ENCODE data around the gene CAMP. TPM values are rescaled to one million over a fixed set of nuclear protein-coding genes. Genes with fewer than 3 reads are reported as not detected.

CAMP gene
- total RNA-seq, 1 experiment from 2014 or later = not detected

DNA sequence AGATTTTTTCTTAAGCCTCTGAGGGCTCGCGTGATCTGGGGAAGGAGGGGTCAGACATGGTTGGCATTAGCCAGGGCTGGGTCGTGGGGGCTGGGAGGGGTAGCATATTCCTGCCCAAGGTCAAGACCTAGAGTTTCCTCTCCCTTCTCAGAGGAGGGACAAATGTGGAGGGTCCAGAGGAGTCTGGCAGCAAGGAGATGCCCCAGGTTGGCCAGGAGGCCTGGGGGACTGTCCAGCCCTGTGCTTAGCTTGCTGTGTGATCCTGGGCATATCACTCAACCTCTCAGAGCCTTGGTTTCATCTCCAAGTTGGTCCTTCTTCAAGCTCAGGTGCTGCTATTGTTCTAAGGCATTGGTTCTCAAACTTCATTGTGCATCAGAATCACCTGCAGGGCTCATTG lies 9.1 kb upstream of the CAMP start:
- DNase-seq (ENCODE audit: low read depth) = no peak

DNA sequence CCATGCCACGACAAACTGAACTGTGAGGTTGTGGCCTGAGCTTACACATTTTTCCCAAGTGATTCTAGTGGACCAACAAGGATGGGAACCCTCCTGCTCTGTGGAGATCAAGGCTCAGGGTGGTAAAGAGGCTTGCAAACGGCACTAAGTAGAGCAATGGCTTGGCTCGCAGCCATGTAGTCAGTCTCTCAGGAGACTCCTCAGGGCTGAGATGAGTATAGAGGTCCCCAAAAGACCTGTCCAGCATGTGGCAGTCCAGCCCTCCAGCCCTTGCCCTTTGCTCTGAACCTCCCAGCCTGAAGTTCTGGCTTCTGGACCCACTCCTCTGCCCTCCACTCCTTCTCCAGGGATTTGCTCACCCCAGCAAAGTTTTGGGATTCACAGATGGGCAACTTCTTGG lies 8.3 kb upstream of the CAMP start:
- no peak for DNase-seq (ENCODE audit: low read depth)

- DNase-seq (ENCODE audit: low read depth) = no peak
Measured at GRCh38 chr3:48215466-48215865, 7.8 kb upstream of the CAMP start.

- no peak for DNase-seq (ENCODE audit: low read depth)
Measured at GRCh38 chr3:48215876-48216275, 7.4 kb upstream of the CAMP start.

- DNase-seq (ENCODE audit: low read depth) = no peak
Measured at GRCh38 chr3:48217449-48217848, 5.8 kb upstream of the CAMP start.

DNA sequence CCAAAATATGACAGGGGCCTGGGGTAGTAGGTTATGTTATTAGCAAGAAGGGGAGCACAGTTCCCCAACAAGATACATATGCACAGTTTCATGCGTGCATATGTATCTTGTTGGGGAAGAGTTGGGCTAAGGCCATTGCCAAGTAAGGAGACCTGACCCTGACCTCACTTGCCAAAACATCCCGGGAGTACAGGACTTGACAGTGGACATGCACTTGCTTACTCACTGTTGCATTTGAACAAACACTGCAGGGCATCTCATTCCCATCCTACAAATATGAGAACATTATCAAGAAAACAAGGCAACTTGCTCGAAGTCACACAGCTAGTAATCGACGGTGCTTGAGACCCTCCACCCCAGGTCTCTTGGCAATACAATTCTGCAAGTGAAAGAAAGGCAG lies 4.8 kb upstream of the CAMP start:
- no peak for DNase-seq (ENCODE audit: low read depth)

GRCh38 chr3:48219543-48219942 lies 3.8 kb upstream of the CAMP start:
- no peak for DNase-seq (ENCODE audit: low read depth)

- DNase-seq (ENCODE audit: low read depth) = no peak
Measured at GRCh38 chr3:48220746-48221145, 2.5 kb upstream of the CAMP start.

GRCh38 chr3:48225587-48225986 lies 2.3 kb downstream of the CAMP start:
- DNase-seq (ENCODE audit: low read depth) = no peak

DNA sequence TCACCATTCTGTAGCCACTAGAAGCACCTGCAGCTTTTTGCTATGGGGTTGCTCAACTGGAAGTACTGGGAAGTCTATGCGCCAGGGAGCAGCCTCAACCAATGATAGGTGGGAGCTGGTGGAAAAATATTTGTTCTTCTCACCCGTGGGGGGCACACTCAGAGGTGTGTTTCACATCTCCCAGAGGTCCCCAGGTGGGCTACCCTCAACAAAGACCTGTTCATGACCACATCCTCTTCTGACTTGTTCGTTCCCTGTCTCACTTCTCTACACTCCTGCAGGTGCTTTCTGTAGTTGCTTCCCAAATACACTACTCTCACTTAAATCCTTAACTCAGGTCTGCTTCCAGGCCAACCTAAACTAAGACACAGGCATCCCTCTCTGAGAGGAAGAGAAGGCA lies 3.6 kb downstream of the CAMP start:
- no peak for DNase-seq (ENCODE audit: low read depth)

GRCh38 chr3:48232232-48232631 lies 8.9 kb downstream of the CAMP start:
- DNase-seq (ENCODE audit: low read depth) = no peak

DNA sequence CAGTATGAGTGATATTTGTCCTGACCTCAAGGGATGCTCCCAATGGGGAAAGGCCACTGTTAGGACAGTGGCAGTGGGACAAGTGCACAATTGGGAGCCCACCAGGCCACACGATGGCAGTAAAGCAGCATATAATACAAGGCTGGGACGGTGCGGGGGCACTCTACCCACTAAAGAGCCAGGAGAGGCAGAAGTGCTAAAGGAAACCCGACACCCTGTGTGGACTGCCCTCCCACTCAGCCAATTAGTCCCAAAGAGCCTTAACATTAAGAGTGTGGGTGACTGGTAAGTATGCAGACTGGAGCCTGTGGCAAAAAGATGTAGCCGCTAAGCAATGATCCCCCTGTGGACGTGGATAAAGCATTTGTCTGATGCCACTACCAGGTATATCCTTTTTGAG lies 9.4 kb downstream of the CAMP start:
- DNase-seq (ENCODE audit: low read depth) = peak; percentile 73

DNA sequence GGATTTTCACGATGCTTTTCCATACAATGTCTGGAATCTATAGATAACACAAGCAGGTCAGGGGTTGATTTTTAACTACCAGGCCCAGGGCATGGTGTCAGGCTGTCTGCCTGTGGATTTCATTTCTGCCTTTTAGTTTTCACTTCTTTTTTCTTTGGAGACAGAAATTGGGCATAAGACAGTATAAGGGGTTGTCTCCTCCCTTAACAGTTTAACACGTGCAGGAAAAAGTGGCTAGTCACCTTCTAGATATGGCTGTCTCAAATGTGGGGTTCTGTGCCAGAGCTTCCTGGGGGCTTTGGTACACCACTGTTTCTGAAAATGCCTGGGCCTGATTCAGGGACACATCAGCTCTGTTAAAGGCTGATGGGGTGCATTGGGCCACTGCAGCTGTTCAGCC lies 10.2 kb downstream of the CAMP start:
- no peak for DNase-seq (ENCODE audit: low read depth)

DNA sequence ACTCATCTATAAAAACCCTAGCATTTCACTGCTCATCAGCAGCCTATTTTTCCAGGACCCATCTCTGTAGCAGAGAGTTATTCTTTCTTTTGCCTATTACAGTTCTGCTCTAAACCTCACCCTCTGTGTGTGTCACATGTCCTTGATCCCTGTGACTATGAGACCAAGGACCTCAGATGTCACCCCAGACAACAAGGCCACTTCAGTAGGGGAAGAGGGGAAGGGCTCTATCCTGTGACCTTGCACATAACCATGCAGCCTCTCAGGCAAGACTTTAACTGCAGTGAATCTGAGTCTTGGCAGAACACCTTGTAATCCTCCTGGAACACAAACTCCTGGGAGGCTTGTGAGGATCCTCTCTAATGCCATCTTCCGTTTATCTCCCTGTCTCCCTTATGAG lies 13.2 kb downstream of the CAMP start:
- DNase-seq (ENCODE audit: low read depth) = no peak

DNA sequence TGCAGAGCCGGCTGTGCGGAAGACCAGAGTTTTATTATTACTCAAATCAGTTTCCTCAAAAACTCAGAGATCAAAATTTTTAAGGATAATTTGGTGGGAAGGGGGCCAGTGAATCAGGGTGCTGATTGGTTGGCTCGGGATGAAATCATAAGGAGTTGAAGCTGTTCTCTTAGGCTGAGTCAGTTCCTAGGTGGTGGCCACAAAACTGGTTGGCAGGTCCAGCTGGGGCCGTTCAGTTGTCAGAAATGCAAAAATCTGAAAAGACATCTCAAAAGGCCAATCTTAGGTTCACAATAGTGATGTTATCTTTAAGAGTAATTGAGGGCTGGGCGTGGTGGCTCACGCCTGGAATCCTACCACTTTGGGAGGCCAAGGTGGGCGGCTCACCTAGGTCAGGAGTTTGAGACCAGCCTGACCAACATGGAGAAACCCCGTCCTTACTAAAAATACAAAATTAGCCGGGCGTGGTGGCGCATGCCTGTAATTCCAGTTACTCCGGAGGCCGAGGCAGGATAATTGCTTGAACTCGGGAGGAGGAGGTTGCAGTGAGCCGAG lies 15.3 kb downstream of the CAMP start:
- DNase-seq (ENCODE audit: low read depth) = no peak

DNA sequence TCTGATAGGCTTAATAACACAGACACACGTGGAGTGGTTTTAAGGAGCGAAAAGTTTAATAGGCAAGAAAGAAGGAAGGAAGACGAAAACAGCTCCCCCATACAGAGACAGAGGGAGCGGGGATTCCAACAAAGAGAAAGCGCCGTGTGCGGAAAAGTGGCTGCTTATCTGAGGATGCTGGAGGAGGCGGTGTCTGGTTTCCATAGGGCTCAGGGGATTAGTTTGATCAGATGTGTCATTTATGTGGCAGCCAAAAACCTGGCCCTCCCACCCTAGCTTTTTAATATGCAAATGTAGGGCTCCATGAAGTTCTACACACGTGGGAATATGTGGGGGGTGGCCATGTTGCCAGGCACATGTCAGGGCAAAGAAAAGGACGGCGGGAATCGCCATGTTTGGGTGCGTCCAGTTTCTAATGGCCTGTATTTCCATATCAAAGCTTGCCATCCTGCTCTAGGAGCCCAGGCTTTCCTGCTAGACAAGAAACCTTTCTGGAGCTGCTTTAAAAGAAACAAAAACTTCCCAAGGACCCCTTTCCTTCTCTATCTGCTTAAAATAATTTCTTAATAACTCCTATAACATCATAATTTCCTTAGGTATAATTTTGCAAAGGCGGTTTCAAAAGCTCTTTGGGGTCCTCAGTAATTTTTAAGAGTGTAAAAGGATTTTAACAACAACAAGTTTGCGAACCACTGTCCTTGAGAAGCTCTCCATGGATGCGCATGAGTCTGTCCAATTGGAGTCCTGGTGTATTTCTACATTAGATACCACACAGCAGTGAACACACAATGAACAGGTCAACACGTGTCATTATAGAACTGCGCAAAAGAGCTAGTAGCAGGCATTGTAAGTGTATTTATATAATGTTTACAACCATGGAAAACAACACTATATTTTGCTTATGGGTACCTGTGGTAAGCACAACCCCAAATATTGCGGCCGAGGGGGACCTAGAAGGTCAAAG lies 17.0 kb downstream of the CAMP start:
- no peak for DNase-seq (ENCODE audit: low read depth)

GRCh38 chr3:48241796-48242455 lies 18.6 kb downstream of the CAMP start:
- no peak for DNase-seq (ENCODE audit: low read depth)

DNA sequence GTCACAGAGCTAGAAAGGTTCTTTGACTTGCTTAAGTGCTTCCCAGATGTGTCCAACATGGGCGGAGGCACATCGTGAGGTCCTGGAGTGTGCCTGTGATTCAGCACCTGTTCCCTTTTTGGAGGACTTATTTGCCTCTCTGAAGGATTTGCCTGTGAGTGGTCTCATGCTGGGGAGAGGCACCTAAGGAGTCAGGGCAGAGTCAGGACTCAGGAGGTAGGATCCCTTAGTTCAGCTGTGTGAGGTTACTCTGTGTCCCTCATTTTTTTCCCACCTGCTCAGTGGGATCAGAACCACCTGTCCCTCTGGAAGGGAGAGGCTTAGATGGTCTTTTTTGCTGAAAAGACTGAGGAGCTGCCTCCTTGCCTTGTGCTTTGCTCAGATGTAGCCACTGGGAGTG lies 20.6 kb downstream of the CAMP start:
- DNase-seq (ENCODE audit: low read depth) = no peak

- no peak for DNase-seq (ENCODE audit: low read depth)
Measured at GRCh38 chr3:48244461-48244860, 21.2 kb downstream of the CAMP start.

GRCh38 chr3:48245136-48245535 lies 21.8 kb downstream of the CAMP start:
- DNase-seq (ENCODE audit: low read depth) = no peak

DNA sequence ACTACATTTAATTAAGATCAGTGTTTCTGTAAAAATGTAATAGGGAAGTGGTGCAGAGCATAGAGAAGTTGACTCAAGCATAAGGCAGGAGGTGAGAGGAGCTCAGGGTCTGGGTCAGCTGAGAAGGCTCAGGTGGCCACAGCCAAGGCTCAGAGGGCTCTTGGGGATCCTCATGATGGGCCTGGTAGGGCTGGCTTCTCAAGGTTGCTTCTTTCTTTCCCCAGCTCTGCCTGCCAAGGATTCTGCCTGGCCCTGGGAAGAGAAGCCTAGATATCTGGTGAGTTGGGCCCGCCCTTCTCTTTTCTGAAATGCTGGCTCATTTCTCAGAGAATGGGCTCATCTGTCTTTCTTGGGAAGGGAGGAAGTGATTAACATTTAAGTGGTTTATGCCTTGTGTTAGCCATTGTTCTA lies 24.1 kb downstream of the CAMP start:
- peak; percentile 19 for DNase-seq (ENCODE audit: low read depth)

DNA sequence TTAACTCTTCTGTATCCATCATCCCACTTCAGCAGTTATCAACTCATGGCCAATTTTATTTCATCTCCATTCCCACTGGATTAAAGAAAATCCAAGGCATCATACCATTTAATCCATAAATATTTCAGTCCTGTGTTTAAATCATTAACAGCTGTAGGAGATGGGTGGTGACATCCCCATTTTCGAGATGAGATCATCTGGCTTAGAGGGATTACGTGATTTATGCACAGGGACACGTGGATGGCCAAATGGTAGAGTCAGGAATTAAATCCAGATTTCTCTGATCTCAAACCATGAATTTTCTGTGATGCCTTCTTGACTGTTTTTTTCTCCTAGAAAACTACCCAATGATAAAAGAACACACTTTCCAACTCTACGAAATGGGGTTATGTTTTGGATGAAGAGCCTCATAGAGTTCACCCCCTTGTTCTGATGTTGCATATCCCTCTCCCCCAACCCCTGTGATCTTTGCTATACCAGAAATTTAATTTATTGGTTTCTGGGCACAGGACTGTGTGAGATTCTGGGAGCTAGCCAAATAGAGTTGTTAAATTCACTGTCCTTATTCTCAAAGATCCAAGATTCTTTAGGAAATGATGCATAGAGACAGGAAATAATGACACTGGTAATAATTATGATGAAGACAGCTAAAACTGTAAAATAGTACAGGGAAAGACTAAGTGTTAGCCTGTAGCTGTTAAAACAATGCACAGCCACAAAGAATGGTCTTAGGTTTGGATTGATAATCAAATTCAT lies 25.0 kb downstream of the CAMP start:
- DNase-seq (ENCODE audit: low read depth) = no peak
